SU-DHL-6 (cell line): Measurements from ENCODE around the gene GSTO1.
"Not testable (repeated sequence)": the region's sequence is repeated elsewhere in the genome, so short reads cannot be mapped to it uniquely, and the experiment has no call there.

Experiments
- H2AFZ ChIP-seq: fragments of 200-600 bp; sonication (generic); 2 replicates; pipeline ENCODE4 v1.6.1; 2014; ENCODE audit warnings: low read depth, mild to moderate bottlenecking, moderate library complexity, mixed read lengths, antibody characterized with exemption, low read length; ENCODE audit not compliant: severe bottlenecking
- H3F3A ChIP-seq: fragments of 200-600 bp; shearing (Covaris generic); 2 replicates; pipeline ENCODE4 v1.6.0; 2016; ENCODE audit warnings: antibody characterized with exemption, mild to moderate bottlenecking; ENCODE audit not compliant: insufficient read depth
- H3K27ac ChIP-seq: fragments of 200-600 bp; sonication (generic); 2 replicates; pipeline ENCODE4 v1.5.1; 2016; ENCODE audit warnings: low read depth, mild to moderate bottlenecking, low read length, moderate library complexity, mixed read lengths
- H3K27me3 ChIP-seq: fragments of 200-600 bp; sonication (generic), shearing (Covaris generic); 2 replicates; pipeline ENCODE4 v1.6.0; 2014; ENCODE audit warnings: mild to moderate bottlenecking, low read length
- H3K36me3 ChIP-seq: fragments of 200-600 bp; sonication (generic); 2 replicates; pipeline ENCODE4 v1.6.1; 2014; ENCODE audit warnings: mild to moderate bottlenecking, low read length, mixed read lengths
- H3K4me2 ChIP-seq: fragments of 300-600, 200-600 bp; shearing (Covaris generic), sonication (generic); 2 replicates; pipeline ENCODE4 v1.6.0; 2014; ENCODE audit warnings: low read length, low read depth, mild to moderate bottlenecking; ENCODE audit not compliant: poor library complexity, severe bottlenecking
- H3K4me3 ChIP-seq: fragments of 200-600 bp; sonication (generic); 2 replicates; pipeline ENCODE4 v1.5.1; 2014; ENCODE audit warnings: antibody characterized with exemption, low read length, mild to moderate bottlenecking, mixed read lengths; ENCODE audit not compliant: insufficient read depth, poor library complexity, severe bottlenecking
- H3K79me2 ChIP-seq: fragments of 200-600 bp; sonication (generic); 2 replicates; pipeline ENCODE4 v1.6.1; 2014; ENCODE audit warnings: mild to moderate bottlenecking, low read length, moderate library complexity; ENCODE audit not compliant: insufficient read depth
- H3K9ac ChIP-seq: fragments of 200-600 bp; sonication (generic); 2 replicates; pipeline ENCODE4 v1.7.0; 2014; ENCODE audit warnings: mild to moderate bottlenecking, low read length
- H3K9me2 ChIP-seq: fragments of 200-600 bp; sonication (generic); replicated peaks from 2 replicates; pipeline ENCODE4 v1.6.1; 2014; ENCODE audit warnings: low read length; ENCODE audit not compliant: insufficient read depth
- H3K9me3 ChIP-seq: fragments of 200-600 bp; sonication (generic); 2 replicates; pipeline ENCODE4 v1.6.1; 2014; ENCODE audit warnings: low read length, mixed read lengths; ENCODE audit not compliant: insufficient read depth
- H4K20me1 ChIP-seq: fragments of 200-600 bp; sonication (generic); 2 replicates; pipeline ENCODE4 v1.6.1; 2014; ENCODE audit warnings: low read depth, mild to moderate bottlenecking, antibody characterized with exemption, low read length, moderate library complexity, mixed read lengths
- EZH2phosphoT487 ChIP-seq: fragments of 200-600 bp; sonication (generic), shearing (Covaris generic); conservative IDR thresholded peaks from 2 replicates; pipeline ENCODE4 v1.6.1; 2018; ENCODE audit warnings: mild to moderate bottlenecking, antibody characterized with exemption, low read length, moderate library complexity, mixed read lengths
- TF ChIP-seq, protein P1 (sequence below): fragments of 200-600 bp; sonication (generic); IDR thresholded peaks from one replicate; pipeline ENCODE4 v1.5.1; 2017; ENCODE audit warnings: antibody characterized with exemption, mild to moderate bottlenecking, low read length, moderate library complexity; ENCODE audit not compliant: insufficient read depth, poor library complexity, severe bottlenecking

Gene GSTO1

DNA sequence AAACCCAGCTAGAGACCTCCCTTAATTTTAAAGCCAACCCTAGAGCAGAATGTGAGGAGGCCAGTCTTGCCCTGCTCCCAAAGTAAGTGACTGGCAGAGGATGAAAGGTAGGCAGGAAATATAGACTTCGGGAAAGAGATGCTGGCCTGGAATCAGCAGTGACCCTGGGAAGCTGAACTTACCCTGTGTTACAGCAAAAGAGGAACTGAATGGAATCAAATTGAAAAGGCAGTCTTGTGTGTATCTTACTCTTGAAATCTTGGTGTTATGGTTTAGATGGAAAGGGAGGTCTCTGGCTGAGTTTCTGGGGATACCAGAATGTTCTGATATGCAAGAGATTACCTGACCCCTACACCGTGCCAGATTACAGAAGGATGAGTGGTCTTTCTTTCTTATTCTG lies 14.6 kb upstream of the GSTO1 start:
- Histone ChIP-seq H2AFZ (no peak overlapping the region), H3K79me2 (no peaks in the 10 kb centered on the region), H3K27me3 (no peaks in the 10 kb centered on the region), H3K4me3 (no peak overlapping the region), H4K20me1 (no peaks in the 10 kb centered on the region), H3K9ac (no peak overlapping the region), H3K9me2 (no peaks in the 10 kb centered on the region), H3K36me3 (no peaks in the 10 kb centered on the region), H3F3A (no peaks in the 10 kb centered on the region), H3K27ac (no peak overlapping the region), H3K9me3 (0 out of 2 replicates have a peak, but pooled peaks cover 8% of the 10 kb centered on the region), H3K4me2 (no peak overlapping the region)
- no peak for TF ChIP-seq EZH2phosphoT487
- TF ChIP-seq, protein P1, sequence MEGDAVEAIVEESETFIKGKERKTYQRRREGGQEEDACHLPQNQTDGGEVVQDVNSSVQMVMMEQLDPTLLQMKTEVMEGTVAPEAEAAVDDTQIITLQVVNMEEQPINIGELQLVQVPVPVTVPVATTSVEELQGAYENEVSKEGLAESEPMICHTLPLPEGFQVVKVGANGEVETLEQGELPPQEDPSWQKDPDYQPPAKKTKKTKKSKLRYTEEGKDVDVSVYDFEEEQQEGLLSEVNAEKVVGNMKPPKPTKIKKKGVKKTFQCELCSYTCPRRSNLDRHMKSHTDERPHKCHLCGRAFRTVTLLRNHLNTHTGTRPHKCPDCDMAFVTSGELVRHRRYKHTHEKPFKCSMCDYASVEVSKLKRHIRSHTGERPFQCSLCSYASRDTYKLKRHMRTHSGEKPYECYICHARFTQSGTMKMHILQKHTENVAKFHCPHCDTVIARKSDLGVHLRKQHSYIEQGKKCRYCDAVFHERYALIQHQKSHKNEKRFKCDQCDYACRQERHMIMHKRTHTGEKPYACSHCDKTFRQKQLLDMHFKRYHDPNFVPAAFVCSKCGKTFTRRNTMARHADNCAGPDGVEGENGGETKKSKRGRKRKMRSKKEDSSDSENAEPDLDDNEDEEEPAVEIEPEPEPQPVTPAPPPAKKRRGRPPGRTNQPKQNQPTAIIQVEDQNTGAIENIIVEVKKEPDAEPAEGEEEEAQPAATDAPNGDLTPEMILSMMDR: no peak

DNA sequence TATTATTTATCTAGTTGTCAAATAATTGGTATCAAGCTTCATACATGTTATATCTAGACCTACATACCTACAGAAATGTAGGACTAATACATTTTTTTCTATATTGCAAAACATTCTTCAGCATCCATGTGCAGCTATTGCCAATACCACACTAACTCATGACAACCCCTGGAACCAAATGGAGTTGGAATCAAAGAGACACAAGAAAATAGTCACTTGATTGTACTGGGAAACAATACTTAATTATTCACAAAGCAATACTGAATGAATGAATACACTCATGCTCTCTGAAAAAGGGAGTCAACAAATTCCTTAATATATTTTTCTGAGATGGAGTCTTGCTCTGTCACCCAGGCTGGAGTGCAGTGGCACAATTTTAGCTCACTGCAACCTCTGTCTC lies 12.1 kb upstream of the GSTO1 start:
- no peaks in the 10 kb centered on the region for H3K9me2 ChIP-seq
- no peaks in the 10 kb centered on the region for H3K27me3 ChIP-seq
- H3K27ac ChIP-seq: no peak overlapping the region
- H3K79me2 ChIP-seq: no peaks in the 10 kb centered on the region
- H3K9ac ChIP-seq: no peak overlapping the region
- TF ChIP-seq EZH2phosphoT487: no peak
- TF ChIP-seq, protein P1: no peak
- no peak overlapping the region for H2AFZ ChIP-seq
- H3K4me3 ChIP-seq: no peak overlapping the region
- no peaks in the 10 kb centered on the region for H4K20me1 ChIP-seq
- no peak overlapping the region for H3K4me2 ChIP-seq
- H3K9me3 ChIP-seq: no peaks in the 10 kb centered on the region
- no peaks in the 10 kb centered on the region for H3K36me3 ChIP-seq
- H3F3A ChIP-seq: no peaks in the 10 kb centered on the region

DNA sequence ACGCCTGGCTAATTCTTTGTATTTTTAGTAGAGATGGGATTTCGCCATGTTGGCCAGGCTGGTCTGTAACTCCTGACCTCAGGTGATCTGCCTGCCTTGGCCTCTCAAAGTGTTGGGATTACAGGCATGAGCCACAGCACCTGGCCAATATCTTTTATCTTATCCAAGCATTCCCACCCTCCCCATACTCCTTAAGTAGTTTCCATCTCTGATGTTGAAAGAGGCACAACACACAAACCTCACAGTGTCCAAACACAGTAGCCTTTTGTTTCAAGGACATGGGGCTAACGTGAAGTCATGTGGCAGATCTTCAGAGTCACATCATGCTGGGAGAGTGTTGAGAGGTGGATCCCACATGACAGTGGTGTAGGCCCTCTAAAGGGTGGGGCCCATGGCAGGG lies 11.7 kb upstream of the GSTO1 start:
- H3K9me2 ChIP-seq, H3K9ac ChIP-seq, H3F3A ChIP-seq, H3K79me2 ChIP-seq, H3K9me3 ChIP-seq, H3K27me3 ChIP-seq, H3K36me3 ChIP-seq, H2AFZ ChIP-seq, H4K20me1 ChIP-seq, H3K4me2 ChIP-seq, H3K4me3 ChIP-seq, H3K27ac ChIP-seq: not testable (repeated sequence)

DNA sequence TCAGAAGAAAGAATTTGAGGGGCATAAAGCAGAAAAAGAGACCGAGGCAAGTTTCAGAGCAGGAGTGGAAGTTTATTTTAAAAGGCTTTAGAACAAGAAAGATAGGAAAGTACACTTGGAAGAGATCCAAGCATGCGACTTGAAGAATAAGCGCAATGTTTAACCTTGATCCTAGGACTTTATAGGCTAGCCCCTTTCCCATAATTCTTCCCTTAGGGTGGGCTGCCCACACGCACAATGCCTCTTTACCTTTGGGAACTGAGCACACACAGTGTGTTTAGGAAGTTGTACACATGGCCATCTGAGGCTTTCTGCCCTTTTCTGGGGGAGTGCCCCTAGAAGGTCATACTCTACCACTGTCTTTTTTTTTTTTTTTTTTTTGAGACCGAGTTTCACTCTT lies 11.2 kb upstream of the GSTO1 start:
- no peaks in the 10 kb centered on the region for H3K36me3 ChIP-seq
- no peaks in the 10 kb centered on the region for H3K27me3 ChIP-seq
- H4K20me1 ChIP-seq: no peaks in the 10 kb centered on the region
- H3K9me2 ChIP-seq: no peaks in the 10 kb centered on the region
- no peak for TF ChIP-seq EZH2phosphoT487
- TF ChIP-seq, protein P1: no peak
- no peak overlapping the region for H2AFZ ChIP-seq
- no peak overlapping the region for H3K9ac ChIP-seq
- no peaks in the 10 kb centered on the region for H3K79me2 ChIP-seq
- no peaks in the 10 kb centered on the region for H3F3A ChIP-seq
- no peaks in the 10 kb centered on the region for H3K9me3 ChIP-seq
- H3K4me3 ChIP-seq: no peak overlapping the region
- H3K4me2 ChIP-seq: no peak overlapping the region
- no peak overlapping the region for H3K27ac ChIP-seq
